GM10266 (cell line): Measurements from ENCODE around the gene LCN9.

Experiments used
- DNase-seq: peaks from one replicate; pipeline ENCODE4 v3.0.0; 2012; ENCODE audit errors: extremely low spot score
- CTCF ChIP-seq: IDR thresholded peaks from 2 replicates; pipeline ENCODE4 v1.5.1; 2012; ENCODE audit warnings: mild to moderate bottlenecking, low read depth; ENCODE audit not compliant: control insufficient read depth, insufficient read depth; ENCODE audit errors: missing control alignments

LCN9 gene

GRCh38 chr9:135662758-135663450 is at the start of gene LCN9:
Gene LCN9 (plus strand): TSS chr9:135663309. CDS start chr9:135663322, 13 bp downstream.
- no peak for DNase-seq
- TF ChIP-seq CTCF = no peak

- TF ChIP-seq CTCF = no peak
- peak; percentile 15 for DNase-seq
Measured at GRCh38 chr9:135613946-135614805, 48.9 kb upstream of the LCN9 start.

DNA sequence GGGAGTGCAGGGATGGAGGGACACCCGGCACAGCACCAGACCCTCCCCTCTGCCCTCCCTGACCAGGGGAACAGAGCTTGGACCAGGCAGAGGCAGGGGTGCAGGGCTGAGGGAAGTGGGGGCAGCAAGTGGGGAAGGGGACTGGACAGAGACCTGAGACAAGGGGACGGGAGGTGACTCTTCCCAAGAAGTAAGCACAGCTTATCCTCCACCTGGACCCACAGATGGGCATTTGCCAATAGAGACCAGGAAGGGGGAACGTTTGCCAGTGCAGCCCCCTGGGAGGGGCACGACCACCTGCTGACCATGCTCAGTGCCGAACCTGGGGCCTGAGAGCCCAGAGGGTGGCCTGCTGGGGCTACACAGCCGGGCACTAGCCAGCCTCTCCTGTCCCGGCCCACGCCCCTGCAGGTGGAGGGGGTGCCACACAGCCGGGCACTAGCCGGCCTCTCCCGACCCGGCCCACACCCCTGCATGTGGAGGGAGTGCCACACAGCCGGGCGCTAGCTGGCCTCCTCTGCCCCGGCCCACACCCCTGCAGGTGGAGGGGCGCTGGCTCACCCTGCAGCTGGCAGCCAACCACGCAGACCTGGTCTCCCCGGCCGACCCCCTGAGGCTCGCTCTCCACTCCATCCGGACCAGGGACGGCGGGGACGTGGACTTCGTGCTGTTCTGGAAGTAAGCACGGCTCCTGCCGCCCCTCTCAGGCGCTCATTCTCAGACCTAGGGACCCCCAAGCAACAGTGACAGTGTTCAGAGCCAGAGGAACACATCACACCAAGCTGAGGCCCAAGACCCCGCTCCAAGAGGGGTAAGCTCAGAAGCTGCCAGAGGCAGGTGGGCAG is 48.1 kb upstream of the LCN9 start:
- no peak for TF ChIP-seq CTCF
- no peak for DNase-seq

- no peak for TF ChIP-seq CTCF
- no peak for DNase-seq
Measured at GRCh38 chr9:135615666-135616618, 47.2 kb upstream of the LCN9 start.

GRCh38 chr9:135616619-135617537 is 46.2 kb upstream of the LCN9 start:
- TF ChIP-seq CTCF = no peak
- DNase-seq = no peak
